Thymus (tissue), 11 donors: ENCODE data around the gene C3orf20. TPM values are rescaled to one million over a fixed set of nuclear protein-coding genes. Genes with fewer than 3 reads are reported as not detected.

ENCODE experiments used
- DNase-seq, 9 donors: peaks; one replicate each; pipeline ENCODE4 v3.0.0-alpha.2; 2013; ENCODE audit warnings: low spot score in 9 of 9, low read depth in 6 of 9, missing footprints in 1 of 9
- H3K27ac ChIP-seq, 2 donors: one replicate each; pipeline ENCODE4 v1.5.1; 2013; ENCODE audit warnings: control low read depth in 1 of 2, low read depth in 1 of 2, low read length in 1 of 2, mild to moderate bottlenecking in 1 of 2, moderate library complexity in 1 of 2
- H3K27me3 ChIP-seq, 2 donors: one replicate each; pipeline ENCODE4 v1.5.1; 2013; ENCODE audit warnings: low read length in 1 of 2; ENCODE audit not compliant: control insufficient read depth in 2 of 2, insufficient read depth in 1 of 2
- H3K36me3 ChIP-seq, 2 donors: one replicate each; pipeline ENCODE4 v1.5.1; 2013; ENCODE audit warnings: low read length in 1 of 2, mild to moderate bottlenecking in 1 of 2, moderate library complexity in 1 of 2; ENCODE audit not compliant: control insufficient read depth in 2 of 2, insufficient read depth in 2 of 2
- H3K4me1 ChIP-seq, 2 donors: one replicate each; pipeline ENCODE4 v1.5.1; 2013; ENCODE audit warnings: low read length in 2 of 2; ENCODE audit not compliant: control insufficient read depth in 2 of 2, insufficient read depth in 2 of 2
- H3K4me3 ChIP-seq, 2 donors: one replicate each; pipeline ENCODE4 v1.5.1; 2013; ENCODE audit warnings: low read length in 2 of 2, control low read depth in 1 of 2, mild to moderate bottlenecking in 1 of 2
- H3K9me3 ChIP-seq, 2 donors: one replicate each; pipeline ENCODE4 v1.5.1; 2013; ENCODE audit warnings: low read length in 1 of 2, mild to moderate bottlenecking in 1 of 2; ENCODE audit not compliant: control insufficient read depth in 2 of 2, insufficient read depth in 1 of 2
- WGBS: extraction: QIAGEN DNeasy Blood & Tissue Kit; methylation state at CpG from one replicate; pipeline ENCODE4 v1.1.7; 2013; 5-methylcytosine and 5-hydroxymethylcytosine counted together
- polyA plus RNA-seq: library from polyadenylated mRNA; stranded (reverse); fragments of 200-250 nt; gene quantifications from one replicate; pipeline ENCODE4 v1.2.3, GENCODE V29; 2013
- total RNA-seq: library from RNA; stranded (reverse); fragments of 120-200 nt; gene quantifications from one replicate; pipeline ENCODE4 v1.2.4, GENCODE V29; 2013
- donor health status: healthy.

Gene C3orf20
- total and polyA plus RNA-seq, 2 donors: 0.02 TPM; not detected in 1

GRCh38 chr3:14799146-14799545, 124.2 kb downstream of the C3orf20 start:
- no peaks in the 10 kb centered on the region for H3K4me1 ChIP-seq
- H3K27ac ChIP-seq: no peak overlapping the region
- no peak overlapping the region for H3K4me3 ChIP-seq
- H3K9me3 ChIP-seq: no peaks in the 10 kb centered on the region
- H3K36me3 ChIP-seq: no peaks in the 10 kb centered on the region
- peaks cover 0 to 25% of the 10 kb centered on the region in 2 donors for H3K27me3 ChIP-seq
- 97% methylated on average over 4 of the region's 4 CpGs for WGBS
- no peak for DNase-seq

DNA sequence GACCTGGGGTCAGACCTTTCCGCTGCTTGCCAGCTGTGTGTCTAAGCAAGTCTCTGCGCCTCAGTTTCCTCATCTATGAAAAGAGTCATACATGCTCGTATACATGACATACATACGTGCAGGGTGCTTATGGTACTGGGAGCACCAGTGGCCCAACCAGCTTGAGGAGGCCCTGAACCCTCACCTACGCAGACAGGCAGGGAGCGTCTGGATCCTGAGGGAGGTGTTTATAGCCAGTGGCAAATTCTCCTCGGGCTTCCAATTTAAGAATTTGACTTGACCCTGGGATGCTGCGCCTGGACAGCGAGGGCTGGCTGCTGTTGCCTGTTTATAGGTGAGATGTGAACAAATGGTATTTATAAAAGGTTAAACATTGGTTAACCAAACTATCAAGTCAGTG, 126.1 kb downstream of the C3orf20 start:
- WGBS: 97% methylated on average over 9 of the region's 9 CpGs
- H3K27me3 ChIP-seq: peaks cover 0 to 39% of the 10 kb centered on the region in 2 donors
- H3K36me3 ChIP-seq: no peaks in the 10 kb centered on the region
- no peaks in the 10 kb centered on the region for H3K9me3 ChIP-seq
- no peak overlapping the region for H3K27ac ChIP-seq
- H3K4me1 ChIP-seq: no peaks in the 10 kb centered on the region
- no peak for DNase-seq
- no peak overlapping the region for H3K4me3 ChIP-seq

GRCh38 chr3:14801668-14802380, 126.9 kb downstream of the C3orf20 start:
- no peaks in the 10 kb centered on the region for H3K4me1 ChIP-seq
- peaks cover 0 to 40% of the 10 kb centered on the region in 2 donors for H3K27me3 ChIP-seq
- no peak for DNase-seq
- H3K27ac ChIP-seq: no peak overlapping the region
- no peaks in the 10 kb centered on the region for H3K9me3 ChIP-seq
- 79% methylated on average over 10 of the region's 10 CpGs for WGBS
- H3K4me3 ChIP-seq: no peak overlapping the region
- no peaks in the 10 kb centered on the region for H3K36me3 ChIP-seq

- Histone ChIP-seq H3K36me3 (no peaks in the 10 kb centered on the region), H3K4me3 (no peak overlapping the region), H3K27me3 (peaks cover 4 to 43% of the 10 kb centered on the region in 2 donors), H3K27ac (no peak overlapping the region), H3K4me1 (no peaks in the 10 kb centered on the region), H3K9me3 (no peaks in the 10 kb centered on the region)
- DNase-seq: no peak
- 89% methylated on average over 7 of the region's 7 CpGs for WGBS
Measured at GRCh38 chr3:14802381-14802731, 127.4 kb downstream of the C3orf20 start.

DNA sequence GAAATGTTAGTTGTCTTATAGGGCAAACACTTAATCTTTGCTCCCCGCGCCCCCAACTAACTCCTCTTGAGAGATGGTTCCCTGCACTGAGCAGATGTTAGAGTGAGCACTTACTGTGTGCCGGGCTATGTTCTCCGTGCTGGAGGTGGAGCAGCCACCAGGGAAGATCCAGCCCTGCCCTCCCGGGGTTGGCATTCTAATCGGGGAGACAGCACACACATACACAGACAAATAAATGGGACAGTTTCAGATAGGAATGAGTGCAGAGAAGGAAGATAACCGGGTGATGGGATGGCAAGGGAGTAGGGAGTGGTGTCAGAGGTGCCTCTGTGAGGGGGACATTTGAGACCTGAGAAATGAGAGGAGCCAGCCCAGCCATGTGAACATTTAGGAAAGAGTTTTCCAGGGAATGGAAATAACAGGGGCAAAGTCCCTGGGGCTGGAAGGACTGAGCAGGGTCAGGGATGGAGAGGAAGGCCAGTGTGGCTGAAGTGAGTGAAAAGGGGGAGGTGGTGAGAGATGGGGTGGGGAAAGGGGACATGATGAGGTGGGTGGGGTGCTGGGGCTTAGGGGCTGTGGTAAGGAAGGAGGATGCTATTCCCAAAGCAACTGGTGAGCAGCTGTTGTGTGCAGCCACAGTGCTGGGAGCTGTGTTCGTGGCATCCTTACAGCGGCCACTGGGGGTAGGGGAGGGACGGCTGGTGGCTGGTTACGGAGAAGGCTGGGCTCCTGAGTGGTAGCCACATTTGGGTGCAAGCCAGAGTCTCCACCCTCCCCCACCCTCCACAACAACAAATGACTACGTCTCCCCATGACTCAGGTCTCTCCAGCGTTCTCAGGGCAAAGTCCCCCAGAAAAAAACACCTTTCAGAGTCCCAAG, 128.4 kb downstream of the C3orf20 start:
- Histone ChIP-seq H3K4me3 (no peak overlapping the region), H3K4me1 (no peaks in the 10 kb centered on the region), H3K36me3 (no peaks in the 10 kb centered on the region), H3K27ac (no peak overlapping the region), H3K9me3 (no peaks in the 10 kb centered on the region), H3K27me3 (peaks cover 5 to 47% of the 10 kb centered on the region in 2 donors)
- 60% methylated on average over 13 of the region's 13 CpGs for WGBS
- DNase-seq: no peak

- Histone ChIP-seq H3K27ac (no peak overlapping the region), H3K4me3 (no peak overlapping the region), H3K9me3 (no peaks in the 10 kb centered on the region), H3K4me1 (no peaks in the 10 kb centered on the region), H3K36me3 (no peaks in the 10 kb centered on the region), H3K27me3 (peaks cover 14 to 56% of the 10 kb centered on the region in 2 donors)
- no peak for DNase-seq
- WGBS: 66% methylated on average over 12 of the region's 12 CpGs
Measured at GRCh38 chr3:14803981-14804834, 129.3 kb downstream of the C3orf20 start.

GRCh38 chr3:14804835-14805780, 130.2 kb downstream of the C3orf20 start:
- Histone ChIP-seq H3K9me3 (no peaks in the 10 kb centered on the region), H3K36me3 (no peaks in the 10 kb centered on the region), H3K27me3 (peaks cover 22 to 63% of the 10 kb centered on the region in 2 donors), H3K4me3 (no peak overlapping the region), H3K4me1 (no peaks in the 10 kb centered on the region), H3K27ac (no peak overlapping the region)
- DNase-seq: no peak
- WGBS: 80% methylated on average over 7 of the region's 7 CpGs

DNA sequence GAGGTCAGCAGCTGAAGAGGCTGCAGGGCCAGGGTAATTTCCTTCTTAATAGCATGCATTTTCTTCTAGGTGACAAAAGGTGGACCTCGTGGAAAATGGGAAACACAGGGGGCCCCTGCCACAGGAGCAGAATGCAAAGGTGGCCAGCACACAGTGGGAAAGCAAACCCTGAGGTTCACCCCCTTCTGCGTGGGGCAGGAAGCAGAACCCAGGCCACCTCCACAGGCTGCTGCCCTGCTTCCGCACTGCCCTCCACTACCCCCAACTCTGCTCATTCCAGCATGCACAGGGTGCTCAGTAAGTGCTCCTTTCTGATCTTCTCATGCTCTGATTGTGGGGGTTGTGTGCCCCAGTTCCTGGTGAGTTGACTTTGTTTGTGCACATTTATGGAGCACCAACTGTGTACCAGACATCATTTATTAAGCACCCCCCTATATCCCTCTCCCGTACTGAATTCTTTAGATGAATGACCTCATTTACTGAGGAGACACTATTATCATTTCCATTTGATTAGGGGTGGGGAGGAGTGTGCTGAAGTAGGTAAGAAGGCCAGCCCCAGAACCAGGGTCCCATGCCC, 131.1 kb downstream of the C3orf20 start:
- peaks cover 31 to 70% of the 10 kb centered on the region in 2 donors for H3K27me3 ChIP-seq
- no peaks in the 10 kb centered on the region for H3K9me3 ChIP-seq
- DNase-seq: no peak
- H3K36me3 ChIP-seq: no peaks in the 10 kb centered on the region
- H3K27ac ChIP-seq: no peak overlapping the region
- no peak overlapping the region for H3K4me3 ChIP-seq
- peaks cover 0 to 2% of the 10 kb centered on the region in 2 donors for H3K4me1 ChIP-seq
- 79% methylated on average over 4 of the region's 4 CpGs for WGBS
